Stimulated activated naive CD8-positive, alpha-beta T cell treated with anti-CD3 and anti-CD28 coated beads, Interleukin-15, amount 100 ng/mL, for 72 hours (primary cell): ENCODE measurements around the gene DLK1.

ENCODE experiments used
- ATAC-seq: fragments of 150-1000 bp; cut with Tn5 transposase; 2 replicates; pipeline ENCODE4 v1.10.0; 2021; ENCODE audit warnings: mild to moderate bottlenecking, moderate library complexity
- DNase-seq, 2 donors: peaks; one replicate each; pipeline ENCODE4 v3.0.0; 2021 to 2022
- H3K27ac Mint-ChIP-seq, 2 donors: one replicate each; pipeline ENCODE4 v1.8.0; 2022; ENCODE audit warnings: mild to moderate bottlenecking in 2 of 2, mixed read lengths in 2 of 2, moderate library complexity in 2 of 2
- H3K27me3 Mint-ChIP-seq: one replicate; pipeline ENCODE4 v1.8.0; 2022; ENCODE audit warnings: mixed read lengths
- H3K4me1 Mint-ChIP-seq: one replicate; pipeline ENCODE4 v1.8.0; 2022; ENCODE audit warnings: mild to moderate bottlenecking, mixed read lengths
- H3K4me3 Mint-ChIP-seq, 2 donors: one replicate each; pipeline ENCODE4 v1.8.0; 2022; ENCODE audit warnings: mild to moderate bottlenecking in 2 of 2, mixed read lengths in 2 of 2, moderate library complexity in 1 of 2
- H3K9me3 Mint-ChIP-seq, 2 donors: one replicate each; pipeline ENCODE4 v1.8.0; 2022; ENCODE audit warnings: mixed read lengths in 2 of 2

The DLK1 gene

DNA sequence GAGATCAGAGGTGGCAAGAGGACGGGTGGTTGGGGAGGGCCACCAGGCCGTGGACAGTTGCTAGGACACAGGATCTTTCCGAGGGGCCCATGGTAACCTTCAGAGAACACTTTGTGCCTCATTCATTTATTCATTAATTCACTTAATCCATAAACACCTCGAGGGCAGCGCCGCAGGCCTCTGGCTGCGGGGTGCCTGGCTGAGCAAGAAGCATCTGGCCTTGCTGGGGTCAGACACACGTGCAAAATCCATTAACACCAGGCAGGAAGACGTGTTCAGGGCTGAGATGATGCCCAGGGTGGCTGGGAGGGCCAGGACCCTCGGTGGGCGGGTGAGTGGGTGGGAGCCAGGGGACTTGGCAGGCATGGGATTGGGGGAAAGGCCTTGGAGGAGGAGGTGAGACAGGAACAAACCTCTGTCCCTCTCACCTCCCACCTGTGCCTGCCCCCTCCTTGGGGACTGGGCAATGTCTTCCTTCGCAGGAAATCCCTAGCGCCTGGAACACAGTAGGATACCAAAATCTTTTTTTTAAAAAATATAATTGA lies 6.6 kb upstream of the DLK1 start:
- no peak overlapping the region for H3K4me3 Mint-ChIP-seq
- peaks cover 48% of the 10 kb centered on the region for H3K27me3 Mint-ChIP-seq
- H3K27ac Mint-ChIP-seq: peak overlapping the region in 1 of 2 donors; percentile 23
- DNase-seq (no peak), ATAC-seq (no peak)
- H3K9me3 Mint-ChIP-seq: no peaks in the 10 kb centered on the region
- H3K4me1 Mint-ChIP-seq: no peaks in the 10 kb centered on the region

DNA sequence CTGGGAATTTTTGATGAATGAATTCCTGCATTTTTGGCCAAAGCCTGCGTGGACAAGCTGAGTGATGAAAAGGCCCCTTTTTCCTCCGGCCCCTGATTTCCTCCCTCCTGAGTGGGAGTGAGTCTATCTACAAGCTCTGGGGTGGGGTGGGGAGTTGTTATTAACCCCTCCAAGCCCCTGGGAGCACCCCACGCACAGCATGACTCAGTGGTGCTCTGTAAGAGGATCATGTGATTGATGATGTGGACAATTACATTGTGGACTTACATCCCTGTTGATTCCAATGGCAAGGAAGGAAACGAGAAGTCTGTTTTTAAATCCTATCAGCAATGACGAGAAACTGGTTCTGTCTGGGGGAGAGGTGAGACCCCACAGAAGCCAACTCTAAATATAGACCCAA lies 5.1 kb upstream of the DLK1 start:
- Mint-ChIP-seq H3K27me3 (peaks cover 63% of the 10 kb centered on the region), H3K9me3 (no peaks in the 10 kb centered on the region)
- ATAC-seq: no peak

DNA sequence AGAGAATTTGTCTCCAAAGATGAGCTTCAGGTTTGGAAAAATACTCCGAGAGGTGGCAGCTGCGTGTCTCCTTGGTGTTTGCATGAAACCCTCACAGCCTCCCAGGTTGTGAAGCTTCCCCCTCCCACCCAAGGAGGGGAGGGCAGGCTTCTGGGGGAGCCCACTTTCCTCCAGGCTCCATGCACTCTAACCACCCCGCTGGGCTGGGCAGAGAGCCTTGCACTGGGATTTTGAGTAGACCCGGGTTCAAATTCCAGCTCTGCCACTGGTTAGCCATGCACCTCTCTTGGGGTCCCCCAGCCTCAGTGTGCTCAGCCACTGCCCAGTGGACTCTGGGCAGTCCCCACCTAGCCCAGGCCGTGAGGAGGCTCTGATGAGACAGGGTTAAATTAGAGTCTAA lies 4.3 kb upstream of the DLK1 start:
- Mint-ChIP-seq H3K4me3 (no peak overlapping the region), H3K27me3 (peaks cover 67% of the 10 kb centered on the region), H3K4me1 (no peaks in the 10 kb centered on the region), H3K9me3 (no peaks in the 10 kb centered on the region), H3K27ac (no peak overlapping the region)
- DNase-seq (no peak), ATAC-seq (no peak)

More for the DNA sequence above, 5.1 kb upstream of the DLK1 start:
- no peaks in the 10 kb centered on the region for H3K4me1 Mint-ChIP-seq
- no peak overlapping the region for H3K27ac Mint-ChIP-seq
- DNase-seq: no peak
- no peak overlapping the region for H3K4me3 Mint-ChIP-seq

DNA sequence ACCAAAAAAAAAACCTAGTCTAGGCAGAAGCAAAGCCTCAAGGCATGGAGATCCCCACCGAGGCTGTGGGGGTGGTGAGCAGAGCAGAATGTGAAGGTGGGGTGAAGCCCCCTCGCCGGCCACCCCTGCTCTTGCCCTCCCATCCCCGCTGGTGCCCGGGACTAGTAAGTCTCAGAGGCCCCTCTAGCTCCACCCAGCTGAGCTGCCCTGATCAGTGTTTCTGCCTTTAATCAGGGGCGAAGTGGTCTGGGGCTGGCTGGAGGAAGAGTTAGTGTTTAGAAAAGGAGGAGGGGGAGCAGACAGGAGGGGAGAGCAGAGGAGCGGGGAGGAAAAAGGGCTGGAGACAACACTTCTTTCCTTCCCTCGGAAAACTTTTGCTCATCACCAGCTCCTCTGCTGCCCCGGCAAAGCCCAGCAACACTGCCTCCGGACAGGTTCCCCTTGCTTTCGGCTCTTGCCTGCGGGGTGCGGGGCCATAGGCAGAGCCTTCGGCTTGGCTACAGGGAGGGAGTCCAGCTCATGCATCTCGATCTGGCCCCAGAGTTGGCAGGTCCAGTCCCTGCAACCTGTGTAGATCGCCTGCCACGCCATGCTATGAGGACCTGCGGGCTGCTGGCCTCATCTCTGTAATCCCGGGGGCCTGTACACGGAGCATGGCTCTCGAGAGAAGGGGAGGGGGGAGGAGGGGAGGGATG lies 3.4 kb upstream of the DLK1 start:
- DNase-seq: no peak
- no peak overlapping the region for H3K27ac Mint-ChIP-seq
- no peaks in the 10 kb centered on the region for H3K9me3 Mint-ChIP-seq
- H3K27me3 Mint-ChIP-seq: peaks cover 67% of the 10 kb centered on the region
- H3K4me1 Mint-ChIP-seq: no peaks in the 10 kb centered on the region
- no peak overlapping the region for H3K4me3 Mint-ChIP-seq
- no peak for ATAC-seq

DNA sequence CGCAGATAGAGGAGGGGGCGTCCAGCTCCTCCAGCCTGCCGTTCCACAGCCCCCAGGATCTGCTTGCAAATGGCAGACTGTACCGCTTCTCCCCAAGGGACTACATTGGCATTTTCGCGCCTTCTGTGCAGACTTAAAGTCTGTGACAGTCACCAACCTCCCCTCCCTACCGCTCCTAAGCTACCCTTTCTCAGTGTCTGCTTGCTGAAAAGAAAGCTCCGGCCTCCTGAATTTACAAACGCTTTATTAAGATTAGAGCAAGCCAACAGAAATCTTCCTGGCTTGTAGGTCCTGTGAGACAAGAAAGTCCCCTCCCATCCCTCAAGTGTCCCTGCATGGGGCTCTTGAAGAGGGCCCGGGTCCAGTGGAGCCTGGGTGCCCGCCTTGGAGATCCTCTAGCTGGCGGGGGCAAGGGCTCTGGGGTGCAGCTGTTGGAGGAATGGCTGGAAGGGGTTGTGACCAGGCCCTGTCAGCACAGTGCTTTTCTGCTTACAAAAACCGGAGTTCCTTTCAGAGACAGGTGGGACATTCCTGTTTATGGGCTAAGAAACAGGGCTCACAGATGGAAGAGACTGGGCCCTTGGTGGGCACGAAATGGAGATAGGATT lies 2.8 kb upstream of the DLK1 start:
- Mint-ChIP-seq H3K4me3 (no peak overlapping the region), H3K27ac (no peak overlapping the region), H3K27me3 (peaks cover 67% of the 10 kb centered on the region), H3K9me3 (no peaks in the 10 kb centered on the region), H3K4me1 (no peaks in the 10 kb centered on the region)
- no peak for ATAC-seq
- no peak for DNase-seq

DNA sequence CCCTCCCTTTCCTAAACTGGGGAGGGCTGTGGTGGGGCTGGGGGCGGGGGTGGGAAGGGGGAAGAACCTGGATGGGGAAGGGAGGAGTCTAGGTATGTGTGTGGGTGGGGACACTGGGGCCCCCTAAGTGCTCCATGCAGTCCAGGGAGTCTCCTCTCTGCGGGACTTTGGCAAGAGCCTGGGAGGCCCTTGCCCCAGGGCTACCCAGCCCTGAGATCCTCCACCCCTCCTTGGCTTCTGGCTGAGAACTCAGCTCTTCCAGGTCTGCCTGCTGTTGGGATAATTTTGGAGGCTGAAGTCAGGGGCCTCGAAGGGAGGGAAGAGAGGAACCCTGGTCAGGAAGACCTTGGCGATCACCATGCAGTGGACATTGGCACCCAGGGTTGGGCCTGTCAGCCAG lies 2.2 kb upstream of the DLK1 start:
- no peak overlapping the region for H3K4me3 Mint-ChIP-seq

DNA sequence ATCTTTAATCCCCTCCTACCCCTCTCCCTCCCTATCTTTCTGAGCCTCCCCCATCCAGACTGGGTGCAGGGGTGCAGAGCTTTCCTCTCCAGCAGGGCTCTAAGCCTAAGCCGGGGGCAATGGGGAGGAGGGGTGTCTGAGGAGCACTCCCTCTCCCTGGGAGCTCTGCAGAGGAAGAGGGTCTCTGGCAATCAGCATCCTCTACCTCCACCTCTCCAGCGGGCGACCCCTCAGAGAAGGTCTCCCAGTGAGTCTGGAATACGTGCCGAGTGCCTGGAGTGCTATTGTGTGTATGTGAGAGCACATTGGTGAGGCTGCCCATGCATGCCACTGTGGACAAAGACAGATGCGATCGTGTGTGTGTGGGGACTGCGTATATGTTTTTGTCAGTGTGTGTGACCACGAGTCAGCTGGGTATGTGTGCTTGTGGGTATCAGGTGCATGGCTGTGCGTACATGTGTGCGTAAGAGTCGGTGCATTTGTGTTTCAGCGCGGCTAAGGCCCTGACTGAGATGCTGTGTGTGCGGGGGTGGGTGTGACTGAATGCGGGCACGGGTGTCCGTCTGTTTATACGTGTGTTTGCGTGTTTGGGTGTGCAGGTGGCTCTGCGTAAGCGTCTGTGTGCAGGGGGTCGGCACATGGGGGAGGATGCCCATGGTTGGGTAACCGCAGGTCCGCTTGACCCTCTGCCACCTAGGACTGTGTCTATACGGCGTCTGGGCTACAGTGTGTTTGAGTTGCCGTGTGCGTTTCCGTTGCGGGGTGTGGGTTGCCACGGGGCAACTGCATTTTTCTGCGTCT lies 905 bp upstream of the DLK1 start:
- Mint-ChIP-seq H3K27ac (peak overlapping the region in 1 of 2 donors; percentile 55), H3K9me3 (no peaks in the 10 kb centered on the region), H3K27me3 (peaks cover 75% of the 10 kb centered on the region), H3K4me1 (no peaks in the 10 kb centered on the region), H3K4me3 (no peak overlapping the region)
- ATAC-seq (no peak), DNase-seq (no peak)

More for the DNA sequence above, 2.2 kb upstream of the DLK1 start:
- Mint-ChIP-seq H3K27ac (no peak overlapping the region), H3K9me3 (no peaks in the 10 kb centered on the region), H3K4me1 (no peaks in the 10 kb centered on the region), H3K27me3 (peaks cover 67% of the 10 kb centered on the region)
- DNase-seq: no peak
- ATAC-seq: no peak

DNA sequence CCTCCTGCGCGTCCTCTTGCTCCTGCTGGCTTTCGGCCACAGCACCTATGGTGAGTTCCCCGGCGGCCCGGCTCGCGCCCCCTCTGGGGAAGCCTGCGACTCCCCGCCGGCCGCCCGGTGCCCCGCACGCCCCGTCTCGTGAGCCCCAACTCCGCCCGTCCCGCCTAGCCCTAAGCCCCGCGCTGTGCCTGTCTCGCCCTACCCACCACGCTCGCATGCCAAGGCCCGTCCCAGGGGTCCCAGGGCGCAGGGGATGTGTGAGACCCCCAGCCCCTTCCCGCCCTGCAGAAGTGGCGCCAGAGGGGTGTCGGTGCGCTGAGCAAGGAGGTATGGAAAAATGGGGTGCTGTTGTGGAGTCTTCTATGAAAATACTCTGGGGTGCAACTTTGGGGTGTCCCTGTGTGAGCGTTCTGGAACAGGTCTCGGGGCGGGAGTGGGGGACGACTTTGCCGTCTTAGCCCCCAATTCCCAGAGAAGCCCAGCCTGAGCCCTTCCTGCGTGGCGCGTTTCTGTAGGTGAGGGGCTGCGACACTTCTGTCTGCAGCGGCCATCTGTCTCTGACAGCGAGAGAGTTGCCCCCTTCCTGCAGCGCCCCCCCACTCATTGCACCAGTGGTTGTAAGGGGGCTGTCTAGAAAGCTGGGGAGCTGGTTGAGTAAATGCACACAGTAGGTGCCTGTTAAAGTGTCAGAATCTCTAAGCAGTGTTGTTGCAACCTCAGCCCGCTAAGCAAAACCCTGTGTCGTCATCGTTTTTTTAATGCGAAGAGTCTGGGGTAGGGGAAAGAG lies 587 bp downstream of the DLK1 start:
- no peaks in the 10 kb centered on the region for H3K9me3 Mint-ChIP-seq
- H3K4me1 Mint-ChIP-seq: no peaks in the 10 kb centered on the region
- peaks cover 75% of the 10 kb centered on the region for H3K27me3 Mint-ChIP-seq
- H3K27ac Mint-ChIP-seq: no peak overlapping the region
- H3K4me3 Mint-ChIP-seq: no peak overlapping the region
- ATAC-seq: no peak
- DNase-seq: no peak

DNA sequence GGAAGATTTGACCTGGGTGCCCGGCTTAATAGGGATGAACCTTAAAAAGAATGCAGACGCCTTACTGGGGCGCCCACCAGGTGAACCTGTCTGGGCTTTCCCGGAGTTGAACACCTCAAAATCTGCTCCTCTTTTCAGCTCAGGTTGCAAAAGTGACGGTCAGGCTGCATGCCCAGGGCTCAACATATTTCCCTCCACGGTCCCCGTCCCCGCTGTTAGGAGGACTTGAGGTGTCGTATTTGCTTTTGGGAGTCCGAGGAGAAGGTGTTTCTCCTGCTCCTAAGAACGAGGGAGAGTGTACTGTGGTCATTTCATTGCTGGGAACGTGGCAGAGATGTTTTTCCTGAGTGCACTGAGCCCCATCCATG lies 1.2 kb downstream of the DLK1 start:
- Mint-ChIP-seq H3K27ac (no peak overlapping the region), H3K4me1 (no peaks in the 10 kb centered on the region), H3K4me3 (no peak overlapping the region), H3K27me3 (peaks cover 72% of the 10 kb centered on the region), H3K9me3 (no peaks in the 10 kb centered on the region)
- no peak for ATAC-seq
- DNase-seq: no peak

DNA sequence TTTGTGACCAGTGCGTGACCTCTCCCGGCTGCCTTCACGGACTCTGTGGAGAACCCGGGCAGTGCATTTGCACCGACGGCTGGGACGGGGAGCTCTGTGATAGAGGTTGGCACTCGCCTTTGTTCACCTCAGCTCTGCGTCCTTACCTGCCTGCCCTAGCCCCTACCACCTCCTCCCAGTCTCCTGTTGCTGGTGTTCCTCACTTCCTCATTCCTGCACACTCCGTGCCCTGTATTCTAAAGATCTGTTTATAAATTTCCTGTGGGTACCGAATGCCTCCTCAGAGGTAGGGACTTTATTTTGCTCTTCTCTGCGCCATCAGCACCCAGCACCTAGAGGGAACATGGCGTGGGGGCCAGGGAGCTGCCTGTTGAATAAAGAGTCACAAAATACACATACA lies 2.3 kb downstream of the DLK1 start:
- Mint-ChIP-seq H3K4me3 (no peak overlapping the region), H3K27ac (no peak overlapping the region), H3K27me3 (peaks cover 65% of the 10 kb centered on the region), H3K4me1 (no peaks in the 10 kb centered on the region), H3K9me3 (no peaks in the 10 kb centered on the region)
- ATAC-seq (no peak), DNase-seq (no peak)

DNA sequence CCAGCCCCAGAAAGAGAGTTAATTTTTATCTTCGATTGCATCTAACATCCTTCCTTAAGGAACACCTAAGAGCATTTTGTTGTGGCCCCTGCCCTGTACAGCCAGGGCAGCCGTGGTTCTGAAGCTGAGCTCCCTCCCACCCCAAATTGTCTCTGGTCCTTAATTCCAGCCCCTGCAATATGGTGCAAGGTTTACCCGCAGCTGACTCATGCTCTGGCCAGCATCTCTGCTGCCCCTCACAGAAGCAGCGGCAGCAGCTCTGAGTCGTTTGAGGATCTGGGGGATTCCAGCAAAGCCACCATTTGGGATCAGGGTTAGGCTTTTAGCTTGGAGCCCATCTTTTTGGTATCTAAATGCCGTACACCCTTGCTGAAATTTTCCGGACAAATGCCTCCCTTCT lies 3.3 kb downstream of the DLK1 start:
- H3K4me3 Mint-ChIP-seq: no peak overlapping the region
- DNase-seq: no peak
- H3K4me1 Mint-ChIP-seq: no peaks in the 10 kb centered on the region
- H3K27me3 Mint-ChIP-seq: peaks cover 55% of the 10 kb centered on the region
- H3K9me3 Mint-ChIP-seq: no peaks in the 10 kb centered on the region
- ATAC-seq: no peak
- H3K27ac Mint-ChIP-seq: no peak overlapping the region

DNA sequence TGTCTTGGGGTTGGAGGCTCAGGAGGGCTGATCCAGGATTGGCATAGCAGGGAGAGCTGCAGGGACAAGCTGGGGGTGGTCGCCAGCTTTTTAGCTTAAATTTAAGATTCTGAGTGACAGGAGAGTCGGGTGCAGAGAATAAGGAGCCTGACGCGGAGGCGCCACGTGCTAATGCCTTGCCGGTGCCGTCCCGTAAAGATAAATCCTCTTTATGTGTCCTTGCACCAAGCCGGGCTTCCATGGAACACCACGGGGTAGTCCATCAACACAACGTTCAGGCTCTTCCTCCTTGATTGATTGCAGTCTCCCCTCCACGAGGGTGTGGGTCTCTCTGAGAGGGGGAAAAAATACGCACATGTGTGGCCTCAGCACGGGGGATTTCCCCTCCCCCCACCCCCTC lies 3.9 kb downstream of the DLK1 start:
- H3K27me3 Mint-ChIP-seq: peaks cover 49% of the 10 kb centered on the region
- DNase-seq (no peak), ATAC-seq (no peak)
- peak overlapping the region in 1 of 2 donors; percentile 74 for H3K27ac Mint-ChIP-seq
- H3K9me3 Mint-ChIP-seq: no peaks in the 10 kb centered on the region
- no peak overlapping the region for H3K4me3 Mint-ChIP-seq
- no peaks in the 10 kb centered on the region for H3K4me1 Mint-ChIP-seq

DNA sequence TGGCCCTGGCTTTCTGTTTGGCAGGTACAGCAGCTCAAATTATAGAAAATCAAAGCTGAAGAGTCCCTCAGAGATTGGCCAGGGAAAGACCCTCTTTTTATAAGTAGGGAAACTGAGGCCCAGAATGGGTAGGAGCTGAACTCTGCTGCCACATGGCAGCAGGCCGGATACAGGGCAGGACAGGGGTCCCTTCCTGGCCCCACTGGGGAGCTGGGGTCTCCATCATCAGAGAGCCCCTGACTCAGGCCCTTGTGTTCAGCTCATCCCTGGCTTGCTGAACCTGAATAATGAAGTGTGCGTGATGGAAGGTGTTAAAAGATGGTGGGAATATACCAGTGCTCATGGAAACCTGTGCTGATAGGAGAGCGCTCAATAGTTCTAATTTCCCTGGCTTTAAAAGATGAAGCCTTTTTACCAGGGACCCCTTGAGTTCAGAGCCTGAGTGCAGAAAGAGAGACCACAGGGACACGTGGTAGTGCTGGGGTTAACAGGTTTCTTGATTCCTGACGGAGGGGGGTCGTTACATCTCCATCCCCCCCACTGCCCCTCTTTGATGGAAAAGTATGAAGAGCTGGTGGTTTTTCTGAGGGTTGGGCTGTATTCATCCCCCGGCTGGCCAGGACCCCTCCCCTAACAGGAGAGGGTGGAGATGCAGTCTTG lies 4.4 kb downstream of the DLK1 start:
- Mint-ChIP-seq H3K4me1 (no peaks in the 10 kb centered on the region), H3K4me3 (no peak overlapping the region), H3K27ac (peak overlapping the region in 1 of 2 donors; percentile 77), H3K9me3 (no peaks in the 10 kb centered on the region), H3K27me3 (peaks cover 44% of the 10 kb centered on the region)
- ATAC-seq: no peak
- DNase-seq: no peak

DNA sequence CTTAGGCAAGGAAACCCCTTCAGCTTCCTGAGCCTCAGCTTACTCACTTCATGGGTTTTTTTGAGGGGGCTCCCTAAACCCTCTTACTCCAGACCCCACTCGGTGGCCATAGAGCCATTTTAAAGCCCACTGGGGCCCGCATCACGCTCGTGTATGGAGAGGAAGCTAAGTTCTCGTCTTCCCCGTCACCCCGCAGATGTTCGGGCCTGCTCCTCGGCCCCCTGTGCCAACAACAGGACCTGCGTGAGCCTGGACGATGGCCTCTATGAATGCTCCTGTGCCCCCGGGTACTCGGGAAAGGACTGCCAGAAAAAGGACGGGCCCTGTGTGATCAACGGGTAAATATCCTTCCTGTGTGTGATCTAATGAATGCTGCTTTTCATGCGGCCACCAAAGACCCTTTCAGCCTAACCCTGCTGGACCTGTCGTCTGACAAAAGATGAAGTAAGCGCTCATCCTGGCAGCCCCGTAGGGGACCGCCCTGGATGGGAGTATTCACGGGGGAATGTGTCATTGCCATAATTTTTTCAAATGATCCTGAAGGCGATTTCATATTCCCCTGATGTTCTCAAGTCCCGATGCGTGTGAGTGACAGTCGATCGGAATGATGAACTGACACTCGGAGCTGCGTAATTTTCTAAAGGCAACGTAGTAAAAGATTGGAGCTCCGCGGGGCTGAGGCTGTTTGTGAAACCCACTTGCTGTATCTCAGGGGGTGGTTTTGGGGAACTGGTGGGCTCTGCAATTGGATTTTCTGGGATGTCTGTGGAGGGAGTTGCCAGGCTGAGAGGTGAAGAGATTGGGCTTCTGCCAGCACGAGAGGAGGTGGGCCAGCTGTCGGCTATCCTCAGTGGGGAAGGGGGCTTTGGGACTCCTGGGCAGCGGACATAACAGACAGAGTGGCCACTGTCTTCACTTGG lies 5.4 kb downstream of the DLK1 start:
- DNase-seq: no peak
- no peak for ATAC-seq
- no peaks in the 10 kb centered on the region for H3K4me1 Mint-ChIP-seq
- peaks cover 34% of the 10 kb centered on the region for H3K27me3 Mint-ChIP-seq
- H3K27ac Mint-ChIP-seq: no peak overlapping the region
- H3K4me3 Mint-ChIP-seq: no peak overlapping the region
- no peaks in the 10 kb centered on the region for H3K9me3 Mint-ChIP-seq
